BLaER1 (cell line): ENCODE results near the gene SLU7.

Experiments used
- H3K27ac ChIP-seq: shearing (Covaris generic); formaldehyde crosslinking; 2 replicates; pipeline ENCODE4 v1.8.1; 2022
- H3K27me3 ChIP-seq: shearing (Covaris generic); formaldehyde crosslinking; 2 replicates; pipeline ENCODE4 v1.8.1; 2022
- H3K36me3 ChIP-seq: shearing (Covaris generic); formaldehyde crosslinking; 2 replicates; pipeline ENCODE4 v1.8.1; 2022
- H3K4me1 ChIP-seq: shearing (Covaris generic); formaldehyde crosslinking; 2 replicates; pipeline ENCODE4 v1.8.1; 2022
- H3K4me2 ChIP-seq: shearing (Covaris generic); formaldehyde crosslinking; 2 replicates; pipeline ENCODE4 v1.8.1; 2022
- H3K4me3 ChIP-seq: shearing (Covaris generic); formaldehyde crosslinking; 2 replicates; pipeline ENCODE4 v1.8.1; 2022
- H3K9ac ChIP-seq: shearing (Covaris generic); formaldehyde crosslinking; 2 replicates; pipeline ENCODE4 v1.8.1; 2022
- H3K9me3 ChIP-seq: shearing (Covaris generic); formaldehyde crosslinking; 2 replicates; pipeline ENCODE4 v1.8.1; 2022
- H4K20me1 ChIP-seq: shearing (Covaris generic); formaldehyde crosslinking; 2 replicates; pipeline ENCODE4 v1.8.1; 2022
- Cebpa-rat ChIP-seq: shearing (Covaris generic); IDR thresholded peaks from 2 replicates; pipeline ENCODE4 v1.8.1; 2022

The SLU7 gene

DNA sequence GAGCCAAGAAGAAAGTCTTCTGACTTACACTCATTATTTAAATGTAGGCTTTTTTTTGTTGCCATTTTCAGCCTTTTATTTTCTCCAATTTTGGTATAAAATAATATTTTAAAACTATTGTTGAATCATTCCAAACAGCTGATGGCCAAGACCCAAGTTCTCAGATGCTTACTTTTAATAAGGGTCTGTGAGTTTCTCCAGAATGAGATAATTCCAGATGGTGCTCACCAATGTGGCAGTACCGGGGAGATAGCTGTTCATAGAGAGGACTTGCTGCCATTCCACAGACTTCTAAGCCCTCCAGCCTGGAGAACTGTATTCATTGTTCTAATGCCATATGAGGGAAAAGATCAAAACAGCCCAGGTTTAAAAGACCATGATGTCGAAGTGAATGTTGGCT is 43.2 kb downstream of the SLU7 start:
- Histone ChIP-seq H3K4me2 (no peak overlapping the region), H3K4me1 (no peaks in the 10 kb centered on the region), H3K9me3 (no peaks in the 10 kb centered on the region), H3K36me3 (no peaks in the 10 kb centered on the region), H3K27ac (no peak overlapping the region), H4K20me1 (no peaks in the 10 kb centered on the region), H3K4me3 (no peak overlapping the region), H3K9ac (no peak overlapping the region), H3K27me3 (peaks cover 7% of the 10 kb centered on the region)
- no peak for TF ChIP-seq Cebpa-rat

DNA sequence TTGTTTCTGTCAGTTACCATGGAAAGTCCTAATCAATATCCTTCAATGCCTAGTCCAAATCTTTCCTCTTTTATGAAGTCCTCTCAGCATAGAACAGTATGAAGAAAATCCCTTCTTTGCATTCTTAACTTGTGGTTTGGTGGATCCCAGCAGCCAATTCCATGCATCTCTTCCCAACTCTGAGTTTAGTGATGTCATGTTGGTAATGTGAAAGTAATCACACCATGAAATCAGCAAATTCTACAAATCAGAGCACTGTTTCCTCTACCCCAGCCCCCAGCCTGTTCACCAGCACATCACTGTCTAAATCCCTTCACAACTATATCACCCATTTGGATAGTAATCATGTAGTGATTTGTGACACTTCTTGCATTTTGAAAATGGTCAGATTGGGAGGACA is 43.7 kb downstream of the SLU7 start:
- Histone ChIP-seq H3K27me3 (peaks cover 12% of the 10 kb centered on the region), H3K9ac (no peak overlapping the region), H3K4me2 (no peak overlapping the region), H3K9me3 (peaks cover 5% of the 10 kb centered on the region), H3K27ac (no peak overlapping the region), H3K4me3 (no peak overlapping the region), H4K20me1 (no peaks in the 10 kb centered on the region), H3K36me3 (no peaks in the 10 kb centered on the region), H3K4me1 (no peaks in the 10 kb centered on the region)
- TF ChIP-seq Cebpa-rat, result no peak

DNA sequence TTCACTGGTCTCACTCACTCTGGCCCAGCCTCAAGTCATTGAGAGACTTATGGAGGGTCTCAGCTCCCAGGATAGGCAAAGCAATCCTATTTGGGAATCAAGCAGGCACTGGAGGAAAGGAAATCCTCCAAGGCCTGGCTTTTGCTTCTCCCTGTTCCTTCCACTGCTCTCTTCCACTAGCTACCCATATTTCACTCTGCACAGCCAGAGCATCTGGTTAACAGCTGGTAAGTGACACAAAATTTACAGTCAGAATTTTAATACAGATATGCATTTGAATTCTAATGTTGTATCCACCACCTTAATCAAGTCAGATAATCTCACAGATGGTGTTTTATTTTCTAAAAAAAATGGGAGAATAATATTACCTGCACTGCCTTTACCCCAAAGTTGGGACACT is 47.6 kb downstream of the SLU7 start:
- H3K36me3 ChIP-seq, result no peaks in the 10 kb centered on the region
- peaks cover 24% of the 10 kb centered on the region for H3K27me3 ChIP-seq
- H3K4me2 ChIP-seq, result no peak overlapping the region

DNA sequence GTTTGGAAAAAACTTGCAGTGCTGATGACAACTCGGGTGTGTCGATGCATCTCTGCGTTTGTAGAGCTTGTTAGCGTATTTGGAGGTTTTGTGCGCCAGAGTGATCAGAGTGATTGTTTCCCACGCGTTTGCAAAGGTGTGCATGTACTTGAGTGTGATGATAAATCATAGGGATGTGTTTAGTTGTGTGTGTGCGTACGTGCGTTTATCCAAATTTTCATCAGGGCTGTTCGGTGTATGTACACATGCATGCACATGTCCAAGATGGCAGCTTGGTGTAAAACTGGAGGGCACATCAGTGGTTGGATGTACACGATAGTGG is 48.2 kb downstream of the SLU7 start:
- H3K36me3 ChIP-seq, result no peaks in the 10 kb centered on the region
- no peak overlapping the region for H3K9ac ChIP-seq
- H3K27ac ChIP-seq, result no peak overlapping the region
- no peaks in the 10 kb centered on the region for H4K20me1 ChIP-seq
- H3K4me2 ChIP-seq, result no peak overlapping the region
- H3K27me3 ChIP-seq, result peaks cover 24% of the 10 kb centered on the region
- H3K4me3 ChIP-seq, result no peak overlapping the region
- TF ChIP-seq Cebpa-rat, result no peak
- H3K9me3 ChIP-seq, result peaks cover 6% of the 10 kb centered on the region
- no peaks in the 10 kb centered on the region for H3K4me1 ChIP-seq

More for the DNA sequence above, 47.6 kb downstream of the SLU7 start:
- Histone ChIP-seq H3K4me3 (no peak overlapping the region), H3K9ac (no peak overlapping the region), H3K27ac (no peak overlapping the region), H4K20me1 (no peaks in the 10 kb centered on the region), H3K4me1 (no peaks in the 10 kb centered on the region), H3K9me3 (peaks cover 6% of the 10 kb centered on the region)
- TF ChIP-seq Cebpa-rat, result no peak

DNA sequence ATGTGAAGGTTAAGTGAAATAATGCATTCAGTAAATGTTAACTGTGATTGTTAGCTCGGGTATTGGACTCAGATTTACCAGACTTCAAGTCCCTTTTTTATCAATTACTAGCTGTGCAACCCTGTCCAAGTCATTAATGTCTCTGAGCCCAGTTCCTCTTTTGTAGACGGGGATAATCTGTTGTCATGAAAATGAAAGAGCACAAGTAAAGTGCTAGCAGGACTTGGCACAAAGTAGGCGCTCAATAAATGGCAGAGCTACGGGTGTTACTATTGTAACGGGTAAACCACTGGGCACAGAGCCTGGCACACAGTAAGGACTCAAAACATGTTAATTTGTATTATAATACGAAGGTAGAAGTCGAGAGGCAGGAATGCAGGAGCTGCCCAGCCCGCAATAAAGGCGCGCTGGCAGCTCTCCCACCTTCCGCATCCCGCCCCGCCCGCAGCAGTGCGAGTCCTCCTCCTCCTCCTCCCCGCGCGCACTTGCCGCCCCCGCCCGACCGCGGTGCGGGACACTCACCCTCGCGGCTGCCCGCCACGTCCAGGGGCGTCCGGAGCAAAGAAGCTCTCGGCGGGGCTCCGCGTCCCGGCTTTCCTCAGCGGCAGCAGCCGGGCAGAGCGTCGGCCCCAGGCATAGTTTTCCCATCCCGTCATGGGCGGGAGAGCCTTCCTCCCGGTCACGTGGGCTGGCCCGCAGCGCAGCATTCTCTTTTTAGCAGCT is 48.7 kb downstream of the SLU7 start, which contains the start of gene C1QTNF2:
Gene C1QTNF2, minus strand, starts transcription at position 637 of the 723 bp plus-strand sequence. CDS start 15,615 bp downstream, outside the sequence.
- no peaks in the 10 kb centered on the region for H4K20me1 ChIP-seq
- H3K9me3 ChIP-seq, result peaks cover 6% of the 10 kb centered on the region
- TF ChIP-seq Cebpa-rat, result no peak
- H3K27me3 ChIP-seq, result peaks cover 24% of the 10 kb centered on the region
- H3K4me3 ChIP-seq, result no peak within 1 kb of the TSS
- no peak within 1 kb of the TSS for H3K27ac ChIP-seq
- H3K36me3 ChIP-seq, result no peaks in the 10 kb centered on the region
- H3K9ac ChIP-seq, result no peak within 1 kb of the TSS
- no peak within 1 kb of the TSS for H3K4me2 ChIP-seq
- no peaks in the 10 kb centered on the region for H3K4me1 ChIP-seq

DNA sequence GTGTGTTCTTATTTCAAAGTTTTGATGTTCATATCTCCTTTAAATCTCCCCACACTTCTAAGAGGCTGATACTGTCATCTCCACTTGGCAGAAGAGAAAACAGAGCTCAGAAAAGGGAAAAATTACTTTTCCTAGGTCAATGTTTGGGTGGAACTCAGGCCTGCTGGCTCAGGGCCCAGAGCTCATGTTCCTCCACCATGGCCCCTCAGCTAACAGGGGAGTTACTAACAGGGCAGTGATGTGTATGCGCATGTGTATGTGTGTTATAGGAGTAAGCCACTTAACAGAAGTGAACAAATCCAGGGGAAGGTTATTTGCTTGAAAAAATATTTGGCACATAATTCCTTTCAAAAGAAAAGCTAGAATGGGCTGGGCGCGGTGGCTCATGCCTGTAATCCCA is 51.0 kb downstream of the SLU7 start:
- H3K9ac ChIP-seq, result no peak overlapping the region
- no peak overlapping the region for H3K4me3 ChIP-seq
- H3K9me3 ChIP-seq, result peaks cover 6% of the 10 kb centered on the region
- no peaks in the 10 kb centered on the region for H4K20me1 ChIP-seq
- H3K36me3 ChIP-seq, result no peaks in the 10 kb centered on the region
- no peak for TF ChIP-seq Cebpa-rat
- H3K4me1 ChIP-seq, result no peaks in the 10 kb centered on the region
- H3K27me3 ChIP-seq, result peaks cover 24% of the 10 kb centered on the region
- no peak overlapping the region for H3K27ac ChIP-seq
- H3K4me2 ChIP-seq, result no peak overlapping the region

DNA sequence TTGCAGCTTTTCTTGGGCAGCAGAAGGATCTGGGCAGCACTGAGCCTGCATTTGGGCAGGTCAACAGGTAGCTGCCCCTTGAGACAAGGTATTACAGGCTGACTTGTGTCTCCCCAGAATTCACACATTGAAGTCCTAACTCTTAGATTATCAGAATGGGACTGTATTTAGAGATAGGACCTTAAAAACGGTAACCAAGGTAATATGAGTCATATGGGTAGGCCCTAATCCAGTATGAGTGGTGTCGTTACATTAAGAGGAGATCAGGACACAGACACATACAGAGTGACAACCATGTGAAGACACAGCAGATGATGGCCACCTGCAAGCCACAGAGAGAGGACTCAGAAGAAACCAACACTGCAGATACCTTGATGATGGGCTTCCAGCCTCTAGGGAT is 51.6 kb downstream of the SLU7 start:
- Histone ChIP-seq H3K9me3 (peaks cover 6% of the 10 kb centered on the region), H4K20me1 (no peaks in the 10 kb centered on the region), H3K36me3 (no peaks in the 10 kb centered on the region), H3K9ac (no peak overlapping the region), H3K4me1 (no peaks in the 10 kb centered on the region), H3K27me3 (peaks cover 24% of the 10 kb centered on the region), H3K27ac (no peak overlapping the region), H3K4me2 (no peak overlapping the region), H3K4me3 (no peak overlapping the region)
- no peak for TF ChIP-seq Cebpa-rat

DNA sequence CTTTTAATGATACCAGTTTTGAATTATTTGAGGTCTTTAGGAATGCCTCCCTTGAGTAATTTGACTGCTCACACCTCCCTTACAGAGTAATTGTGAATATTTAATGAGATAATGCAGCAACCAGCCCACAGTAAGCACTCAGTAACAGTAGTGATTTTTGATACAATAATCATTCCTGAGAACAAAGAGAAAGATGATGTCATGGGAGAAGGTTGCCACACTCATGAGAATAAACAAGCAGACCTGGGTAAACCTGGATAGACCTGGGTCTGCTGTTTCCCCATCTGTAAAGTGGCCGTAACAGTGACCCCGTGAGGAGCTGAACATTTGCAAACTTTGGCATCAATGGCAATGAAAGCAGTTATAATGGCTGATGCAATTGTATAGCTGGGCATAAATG is 52.7 kb downstream of the SLU7 start:
- Histone ChIP-seq H3K36me3 (no peaks in the 10 kb centered on the region), H3K9ac (no peak overlapping the region), H3K27me3 (peaks cover 22% of the 10 kb centered on the region), H3K4me1 (no peaks in the 10 kb centered on the region), H3K9me3 (peaks cover 6% of the 10 kb centered on the region), H3K4me3 (no peak overlapping the region), H4K20me1 (no peaks in the 10 kb centered on the region), H3K27ac (no peak overlapping the region), H3K4me2 (no peak overlapping the region)
- no peak for TF ChIP-seq Cebpa-rat

DNA sequence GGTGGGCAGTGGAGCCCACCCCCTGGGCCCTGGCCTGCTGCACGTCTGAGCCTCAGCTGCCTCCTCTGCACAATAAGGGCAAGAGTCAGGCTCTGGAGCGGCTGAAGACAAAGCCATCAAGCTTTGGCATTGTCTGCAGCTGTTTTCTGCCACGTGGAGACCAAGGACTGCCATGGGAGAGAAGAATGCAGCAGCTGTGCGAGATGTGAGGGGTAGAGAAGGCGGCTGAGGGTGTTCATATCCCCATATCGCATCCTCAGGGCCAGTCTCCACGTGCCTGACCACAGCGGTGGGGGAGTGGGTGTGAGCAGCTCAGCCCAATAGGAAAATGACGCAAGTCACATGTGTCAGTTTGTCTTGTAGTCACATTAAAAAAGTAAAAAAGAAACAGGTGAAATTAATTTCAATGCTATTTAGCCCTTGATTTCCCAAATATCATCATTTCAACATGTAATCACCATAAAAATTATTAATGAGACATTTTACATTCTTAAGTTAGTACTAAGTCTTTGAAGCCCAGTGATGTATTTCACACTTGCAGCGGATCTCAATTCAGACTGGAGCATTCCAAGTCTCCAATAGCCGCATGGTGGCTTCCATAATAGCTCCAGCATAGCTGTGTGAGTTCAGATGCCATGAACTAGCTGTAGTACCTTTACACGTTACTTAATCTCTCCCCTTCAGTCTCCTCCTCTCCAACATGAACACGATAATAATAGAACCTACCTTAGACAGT is 55.1 kb downstream of the SLU7 start:
- H3K4me2 ChIP-seq, result no peak overlapping the region
- no peaks in the 10 kb centered on the region for H4K20me1 ChIP-seq
- H3K9ac ChIP-seq, result no peak overlapping the region
- H3K27ac ChIP-seq, result no peak overlapping the region
- no peak for TF ChIP-seq Cebpa-rat
- H3K9me3 ChIP-seq, result no peaks in the 10 kb centered on the region
- H3K36me3 ChIP-seq, result no peaks in the 10 kb centered on the region
- H3K4me3 ChIP-seq, result no peak overlapping the region
- H3K4me1 ChIP-seq, result no peaks in the 10 kb centered on the region
- no peaks in the 10 kb centered on the region; the same call in 1 of the 2 replicates for H3K27me3 ChIP-seq

DNA sequence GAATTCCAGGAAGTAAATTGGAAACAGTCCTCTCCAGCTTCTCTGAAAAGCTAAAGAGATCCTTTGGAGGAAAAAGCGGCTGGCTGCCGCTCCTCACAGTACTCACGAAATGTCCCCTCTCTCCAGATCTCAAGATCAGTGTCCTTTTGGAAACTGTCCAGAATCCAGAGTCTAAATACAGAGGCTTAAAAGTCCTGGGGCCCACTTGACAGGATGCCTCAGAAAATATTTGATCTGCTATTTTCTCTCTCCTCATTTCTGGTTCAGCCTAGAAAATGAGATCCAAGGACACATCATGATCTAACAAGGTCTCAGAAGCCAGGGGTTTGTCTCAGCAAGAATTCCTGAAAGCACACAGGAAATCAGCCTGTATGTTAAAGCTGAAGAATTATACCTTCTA is 55.7 kb downstream of the SLU7 start:
- Histone ChIP-seq H4K20me1 (no peaks in the 10 kb centered on the region), H3K27me3 (no peaks in the 10 kb centered on the region), H3K4me1 (no peaks in the 10 kb centered on the region), H3K9ac (no peak overlapping the region), H3K27ac (no peak overlapping the region), H3K36me3 (no peaks in the 10 kb centered on the region), H3K4me2 (no peak overlapping the region), H3K9me3 (no peaks in the 10 kb centered on the region), H3K4me3 (no peak overlapping the region)
- TF ChIP-seq Cebpa-rat, result no peak
